Prostate gland (tissue), 2 donors: ENCODE results near the gene MSRB2.

Source experiments
- CTCF ChIP-seq, 4 experiments: fragments of 200-600 bp in 2 of 4; fragments of 450-650 bp in 2 of 4; sonication (generic) in 2 of 4; IDR thresholded peaks; 1 replicate in 3 of 4; 2 replicates in 1 of 4; pipeline ENCODE4 v1.5.1; 2016 to 2019; ENCODE audit warnings: antibody characterized with exemption in 4 of 4, mild to moderate bottlenecking in 2 of 4, moderate library complexity in 2 of 4
- POLR2A ChIP-seq: fragments of 450-650 bp; IDR thresholded peaks from one replicate; pipeline ENCODE4 v1.6.1; 2016; ENCODE audit warnings: antibody characterized with exemption, mild to moderate bottlenecking
- POLR2AphosphoS5 ChIP-seq: sonication (generic); formaldehyde crosslinking; IDR thresholded peaks from one replicate; pipeline ENCODE4 v1.6.1; 2017; ENCODE audit warnings: antibody characterized with exemption

GRCh38 chr10:23067337-23067736, 28.0 kb upstream of the MSRB2 start:
- no peak for TF ChIP-seq CTCF (IDR thresholded peaks at IDR 0.05)
- no peak for TF ChIP-seq POLR2A
- TF ChIP-seq POLR2AphosphoS5, result no peak
